Heart right ventricle (tissue), 16 donors: Measurements from ENCODE around the gene IP6K1. TPM values are rescaled to one million over a fixed set of nuclear protein-coding genes. Genes with fewer than 3 reads are reported as not detected.

Experiments used
- ATAC-seq, 8 donors: fragments of 200-7000 bp; cut with Tn5 transposase; one replicate each; pipeline ENCODE4 v1.9.1; 2020; ENCODE audit warnings: mild to moderate bottlenecking in 8 of 8, moderate library complexity in 8 of 8, moderate number of reproducible peaks in 1 of 8
- DNase-seq, 2 donors: peaks; one replicate each; pipeline ENCODE4 v3.0.0-alpha.2; 2020
- H3K27ac ChIP-seq, 10 donors: fragments of 200-600 bp; sonication (generic) in 2 of 10; one replicate each; pipeline versions ENCODE4 v1.5.0 to v1.8.0; 2020 to 2022; ENCODE audit warnings: mild to moderate bottlenecking in 3 of 10
- H3K27me3 ChIP-seq, 7 donors: fragments of 200-600 bp; one replicate each; pipeline ENCODE4 v1.8.0; 2021 to 2022; ENCODE audit warnings: mild to moderate bottlenecking in 2 of 7
- H3K36me3 ChIP-seq, 9 donors: fragments of 200-600 bp; sonication (generic) in 1 of 9; one replicate each; pipeline versions ENCODE4 v1.5.0 to v1.8.0; 2020 to 2022; ENCODE audit warnings: mild to moderate bottlenecking in 2 of 9
- H3K4me1 ChIP-seq, 9 donors: fragments of 200-600 bp; sonication (generic) in 1 of 9; one replicate each; pipeline versions ENCODE4 v1.5.0 to v1.8.0; 2020 to 2022; ENCODE audit warnings: mild to moderate bottlenecking in 4 of 9
- H3K4me3 ChIP-seq, 10 donors: fragments of 200-600 bp; sonication (generic) in 2 of 10; one replicate each; pipeline versions ENCODE4 v1.5.0 to v1.8.0; 2020 to 2022; ENCODE audit warnings: mild to moderate bottlenecking in 7 of 10, moderate library complexity in 2 of 10
- H3K9me3 ChIP-seq, 11 donors: fragments of 200-600 bp in 10 of 11; sonication (generic) in 2 of 11; one replicate each; pipeline versions ENCODE4 v1.5.0 to v1.8.0; 2013 to 2022; ENCODE audit warnings: mild to moderate bottlenecking in 2 of 11, control low read depth in 1 of 11, moderate library complexity in 1 of 11
- CTCF ChIP-seq, 9 donors: fragments of 200-600 bp; sonication (generic) in 2 of 9; IDR thresholded peaks; one replicate each; pipeline versions ENCODE4 v1.5.0 to v1.8.0; 2021 to 2022; ENCODE audit warnings: antibody characterized with exemption in 9 of 9, mild to moderate bottlenecking in 5 of 9, moderate library complexity in 1 of 9
- WGBS, 2 donors: extraction: QIAGEN DNeasy Blood & Tissue Kit; methylation state at CpG; one replicate each; pipeline ENCODE4 v1.1.7; 2013; ENCODE audit warnings: inconsistent platforms in 1 of 2; 5-methylcytosine and 5-hydroxymethylcytosine counted together
- intact Hi-C, 10 donors: fragments of 100-400 bp; cut with DNase I; formaldehyde crosslinking; loops; one replicate each; pipeline versions ENCODE4 v1.11.1 to v1.14.2; 2022
- polyA plus RNA-seq, 2 donors: library from polyadenylated mRNA; stranded (reverse); fragments of 200-250 nt; gene quantifications; one replicate each; pipeline ENCODE4 v1.2.3, GENCODE V29; 2013
- total RNA-seq, 10 donors: library from RNA; stranded (reverse); fragmentation: NEBNext Ultra II Directional in 3 of 10; extraction: Animal tissue kit (Norgen Biotek cat#: 25700) in 3 of 10; gene quantifications; one replicate each; pipeline versions ENCODE4 v1.2.1 to v1.2.4, GENCODE V29; 2021 to 2023
- donor health status: Arrhythmogenic right ventricular cardiomyopathy.
- donor health status: ischemic (EF 13 %, LVEDD 7.1; RV severe dilation, severe dysfunction).
- donor health status: healthy with polysubstance abuse.
- donor health status: DM: no; HTN: yes; CAD: no.
- donor health status: DM: no; HTN: no; CAD: no.
- donor health status: ischemic (EF 25% LVEDD 6.9; RV normal size, moderate dysfunction).
- donor health status: ischemic (EF 25% LVEDD 5.7; RV mildly dilated, moderate dysfunction).
- donor health status: healthy.
- donor health status: DM: yes; HTN: yes; CAD: no.
- donor health status: Ischemic cardiomyopathy.
- donor health status: ischemic (EF 35%, LVEDD 5.7; RV mildly dilated, moderate dysfunction).
- donor health status: nonischemic (EF 11% LVEDD 7.7; RV severe dilation, severe dysfunction).
- donor health status: DM: yes; HTN: yes; CAD: no.
- donor health status: PGD.
- donor health status: ischemic (EF 29% LVEDD 5.4; RV normal size, mild dysfunction).
- donor health status: nonischemic (EF 23%, LVEDD 6.1; RV moderate dilation, normal function).

The IP6K1 gene
- total and polyA plus RNA-seq, 12 donors: 9.0 to 24.4 (median 16.5) TPM

- H3K36me3 ChIP-seq: peaks cover 0 to 100% (median 39%) of the 10 kb centered on the region in 9 donors
- no peaks in the 10 kb centered on the region for H3K9me3 ChIP-seq
- DNase-seq (no peak), ATAC-seq (no peak)
- no peak overlapping the region for H3K27ac ChIP-seq
- TF ChIP-seq CTCF (IDR thresholded peaks at IDR 0.05): no peak
- H3K4me3 ChIP-seq: no peak overlapping the region
- H3K27me3 ChIP-seq: no peaks in the 10 kb centered on the region
- intact Hi-C loops: loop anchor here in 1 of 10 donors (10.0 kb wide), 1 partner anchor 175 kb away; the partner anchor contains the start of gene MST1R
- peaks cover 0 to 3% (median 0%) of the 10 kb centered on the region in 9 donors for H3K4me1 ChIP-seq
- WGBS, 2 donors: 97 to 98% methylated on average over 4 of the region's 4 CpGs
Measured at GRCh38 chr3:49729966-49730609, 56.3 kb downstream of the IP6K1 start.

- peaks cover 0 to 82% (median 38%) of the 10 kb centered on the region in 9 donors for H3K36me3 ChIP-seq
- TF ChIP-seq CTCF (IDR thresholded peaks at IDR 0.05): no peak
- ATAC-seq (no peak), DNase-seq (no peak)
- peaks cover 7 to 16% (median 14%) of the 10 kb centered on the region in 9 donors for H3K4me1 ChIP-seq
- H3K27me3 ChIP-seq: no peaks in the 10 kb centered on the region
- no peak overlapping the region for H3K27ac ChIP-seq
- intact Hi-C loops: loop anchor here in 1 of 10 donors (10.0 kb wide), 1 partner anchor 177 kb away; the partner anchor contains the start of gene MST1R
- WGBS, 2 donors: 91% methylated on average over 15 of the region's 15 CpGs
- H3K9me3 ChIP-seq: no peaks in the 10 kb centered on the region
- no peak overlapping the region for H3K4me3 ChIP-seq
Measured at GRCh38 chr3:49727924-49728361, 58.4 kb downstream of the IP6K1 start.

GRCh38 chr3:49727154-49727923 lies 59.0 kb downstream of the IP6K1 start:
- peaks cover 0 to 80% (median 33%) of the 10 kb centered on the region in 9 donors for H3K36me3 ChIP-seq
- WGBS, 2 donors: 88 to 89% methylated on average over 19 of the region's 19 CpGs
- intact Hi-C loops: loop anchor here in 1 of 10 donors (10.0 kb wide), 1 partner anchor 177 kb away; the partner anchor contains the start of gene MST1R
- no peak for ATAC-seq
- no peak overlapping the region for H3K4me3 ChIP-seq
- no peaks in the 10 kb centered on the region for H3K9me3 ChIP-seq
- peaks cover 10 to 22% (median 20%) of the 10 kb centered on the region in 9 donors for H3K4me1 ChIP-seq
- no peak overlapping the region for H3K27ac ChIP-seq
- no peak for TF ChIP-seq CTCF (IDR thresholded peaks at IDR 0.05)
- no peak for DNase-seq
- no peaks in the 10 kb centered on the region for H3K27me3 ChIP-seq

GRCh38 chr3:49725906-49726681 lies 60.2 kb downstream of the IP6K1 start:
- no peak for TF ChIP-seq CTCF (IDR thresholded peaks at IDR 0.05)
- no peak for ATAC-seq
- DNase-seq: no peak
- Histone ChIP-seq H3K4me1 (peaks cover 10 to 28% (median 20%) of the 10 kb centered on the region in 9 donors), H3K27ac (no peak overlapping the region), H3K9me3 (no peaks in the 10 kb centered on the region), H3K36me3 (peaks cover 0 to 80% (median 24%) of the 10 kb centered on the region in 9 donors), H3K27me3 (no peaks in the 10 kb centered on the region), H3K4me3 (no peak overlapping the region)
- intact Hi-C loops: loop anchor here in 1 of 10 donors (10.0 kb wide), 1 partner anchor 179 kb away; the partner anchor contains the start of gene MST1R
- 83 to 90% methylated on average over 11 of the region's 11 CpGs for WGBS, 2 donors
